CD4-positive, alpha-beta T cell treated with Interleukin-17A for 1 hour (primary cell): ENCODE measurements around the gene SCAPER.
"Not testable (repeated sequence)": the region's sequence is repeated elsewhere in the genome, so short reads cannot be mapped to it uniquely, and the experiment has no call there.

Experiments used
- DNase-seq: peaks from one replicate; pipeline ENCODE4 v3.0.0-alpha.2; 2020

The SCAPER gene

DNA sequence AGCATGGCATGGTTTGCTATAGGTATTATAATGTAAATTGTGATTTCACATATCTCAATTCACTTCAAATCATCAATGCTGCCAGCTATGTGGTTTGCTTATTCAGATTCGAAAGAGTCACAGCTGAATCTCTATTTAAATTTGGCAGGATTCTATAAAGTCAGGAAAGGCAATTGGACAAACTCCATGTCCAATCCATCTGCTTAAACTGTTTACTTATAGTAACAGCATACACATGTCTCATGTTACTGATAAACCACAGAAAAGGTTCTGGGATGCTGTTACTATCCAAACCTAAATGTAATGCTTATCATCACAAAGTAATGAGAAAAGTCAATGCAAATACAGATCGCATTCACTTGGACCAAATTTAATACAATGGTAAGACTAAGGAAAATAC, 338.9 kb downstream of the SCAPER start:
- DNase-seq: no peak

DNA sequence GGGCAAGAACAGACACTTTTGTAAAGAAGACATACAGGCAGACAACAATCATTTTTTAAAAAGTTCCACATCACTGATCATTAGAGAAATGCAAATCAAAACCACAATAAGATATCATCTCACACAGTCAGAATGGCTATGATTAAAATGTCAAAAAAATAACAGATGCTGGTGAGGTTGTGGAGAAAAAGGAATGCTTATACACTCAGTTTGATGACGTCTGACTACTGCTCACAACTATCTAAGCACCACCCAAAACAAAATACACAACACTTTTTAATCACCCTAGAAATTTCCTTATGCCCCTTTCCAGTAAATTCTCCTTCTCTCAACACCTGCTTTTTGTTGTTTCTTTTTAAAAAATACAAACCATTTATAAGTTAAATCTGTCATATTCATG, 339.8 kb downstream of the SCAPER start:
- DNase-seq: no peak

DNA sequence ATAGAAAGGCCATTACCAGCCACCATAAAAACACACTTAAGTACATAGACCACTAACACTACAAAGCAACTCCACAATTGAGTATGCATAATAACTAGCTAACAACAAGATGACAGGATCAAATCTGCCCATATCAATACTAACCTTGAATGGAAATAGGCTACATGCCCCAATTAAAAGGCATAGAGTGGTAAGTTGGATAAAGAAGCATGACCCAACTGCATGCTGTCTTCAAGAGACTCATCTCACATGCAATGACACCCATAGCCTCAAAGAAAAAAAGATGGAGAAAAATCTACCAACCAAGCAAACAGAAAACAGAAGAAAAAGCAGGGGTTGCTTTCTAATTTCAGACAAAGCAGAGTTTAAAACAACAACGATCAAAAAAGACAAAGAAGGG, 349.9 kb downstream of the SCAPER start:
- DNase-seq: no peak

DNA sequence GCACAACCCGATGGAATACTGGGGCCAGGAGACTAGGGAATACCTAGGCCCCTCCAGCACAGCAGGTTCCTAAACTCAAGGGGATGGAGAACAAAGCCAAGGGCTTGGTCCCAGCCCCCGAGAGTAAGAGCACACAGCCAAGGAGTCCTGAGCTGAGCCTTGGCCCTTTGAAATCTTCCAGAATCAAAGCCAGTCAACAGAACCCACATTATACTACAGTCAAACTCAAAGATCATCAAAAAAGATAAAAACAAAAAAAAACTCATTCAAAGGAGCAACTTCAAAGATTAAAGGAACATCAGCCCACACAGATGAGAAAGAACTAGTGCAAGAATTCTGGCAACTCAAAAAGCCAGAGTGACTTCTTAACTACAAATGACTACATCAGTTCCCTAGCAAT, 351.6 kb downstream of the SCAPER start:
- no peak for DNase-seq

DNA sequence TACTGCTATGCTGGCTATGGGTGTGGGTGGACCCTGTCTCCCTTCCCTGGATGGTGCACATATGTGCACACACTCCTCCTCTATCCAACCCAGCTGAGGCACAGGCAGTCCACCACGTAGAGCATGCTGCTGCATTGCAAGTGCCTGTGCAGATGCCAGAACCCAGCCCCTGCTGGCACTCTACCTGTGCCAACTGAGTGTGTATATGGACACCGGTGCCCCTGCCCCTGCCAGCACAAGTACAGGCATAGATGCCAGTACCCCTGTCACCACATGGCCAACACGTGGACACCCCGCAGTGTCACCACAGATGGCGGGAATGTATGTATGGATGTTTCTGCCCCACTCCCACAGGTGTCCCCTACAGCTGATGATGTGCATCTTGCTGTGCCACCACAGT, 352.0 kb downstream of the SCAPER start:
- no peak for DNase-seq

DNA sequence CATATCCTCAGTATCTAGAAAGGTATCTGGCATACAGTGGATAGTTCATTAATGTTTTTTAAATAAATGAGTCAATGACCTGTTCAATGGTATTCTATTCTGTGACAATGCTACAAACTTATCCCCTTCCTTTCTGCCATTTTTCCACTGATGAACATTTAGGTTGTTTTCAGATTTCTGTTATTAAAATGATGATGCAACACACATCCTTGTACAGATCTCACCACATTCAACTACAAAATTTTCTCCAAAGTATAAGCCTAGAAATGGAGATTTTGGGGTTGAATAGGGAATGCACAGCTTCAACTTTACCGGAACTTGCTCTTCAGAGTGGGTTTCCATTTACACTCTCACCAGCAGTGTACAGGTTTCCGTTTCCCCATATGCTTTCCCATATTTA, 358.3 kb downstream of the SCAPER start:
- DNase-seq: no peak

DNA sequence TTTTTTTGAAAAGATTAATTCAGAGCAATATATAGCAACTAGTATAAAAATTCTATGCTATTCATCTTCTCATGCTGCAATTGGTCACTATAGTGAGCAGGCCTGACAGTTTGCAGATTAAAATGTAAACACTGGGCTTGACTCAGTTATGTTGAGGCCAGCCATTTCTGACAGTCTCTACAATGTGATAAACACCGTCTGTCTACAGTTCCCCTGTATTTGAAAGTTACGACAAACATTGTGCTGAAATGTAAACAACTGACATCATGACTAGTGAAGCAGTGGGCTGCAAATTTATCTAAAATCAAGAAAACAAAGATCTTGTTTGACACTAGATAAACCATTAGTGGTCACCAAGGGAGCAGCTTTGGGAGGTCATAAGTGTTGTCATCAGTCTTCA, 371.1 kb downstream of the SCAPER start:
- DNase-seq: no peak

DNA sequence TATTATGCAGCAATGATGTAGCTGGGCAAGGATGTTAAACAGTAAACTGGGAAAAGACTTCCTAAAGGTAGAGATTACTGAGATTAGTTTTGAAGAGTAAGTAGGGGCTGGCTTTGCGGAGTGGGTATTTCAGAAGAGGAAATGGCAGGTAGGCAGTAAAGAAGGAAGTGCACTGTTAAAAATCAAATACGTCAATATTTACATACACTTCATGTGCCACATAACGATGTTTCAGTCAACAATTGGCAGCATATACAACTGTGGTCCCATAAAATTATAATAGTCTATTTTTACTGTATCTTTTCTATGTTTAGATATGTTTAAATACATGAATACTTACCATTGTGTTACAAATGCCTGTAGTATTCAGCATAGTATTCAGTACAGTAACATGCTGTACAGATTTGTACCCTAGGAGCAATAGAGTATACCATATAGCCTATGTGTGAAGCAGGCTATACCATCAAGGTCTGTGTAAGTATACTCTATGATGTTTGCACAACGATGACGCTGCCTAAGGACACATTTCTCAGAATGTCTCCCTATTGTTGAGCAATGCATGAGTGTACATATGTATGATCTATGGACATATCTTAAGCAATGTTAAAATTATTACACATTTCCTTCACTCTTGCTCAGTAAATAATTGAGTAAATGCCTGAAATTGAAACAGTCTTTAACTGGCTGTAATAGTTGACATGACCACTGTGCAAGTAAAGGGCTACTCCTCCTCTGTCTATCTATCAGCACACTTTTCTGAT, 371.9 kb downstream of the SCAPER start:
- peak; percentile 2 for DNase-seq

- no peak for DNase-seq
These were observed 375.2 kb downstream of the SCAPER start for GRCh38 chr15:76529911-76530310.

GRCh38 chr15:76526111-76526510, 379.0 kb downstream of the SCAPER start:
- no peak for DNase-seq

DNA sequence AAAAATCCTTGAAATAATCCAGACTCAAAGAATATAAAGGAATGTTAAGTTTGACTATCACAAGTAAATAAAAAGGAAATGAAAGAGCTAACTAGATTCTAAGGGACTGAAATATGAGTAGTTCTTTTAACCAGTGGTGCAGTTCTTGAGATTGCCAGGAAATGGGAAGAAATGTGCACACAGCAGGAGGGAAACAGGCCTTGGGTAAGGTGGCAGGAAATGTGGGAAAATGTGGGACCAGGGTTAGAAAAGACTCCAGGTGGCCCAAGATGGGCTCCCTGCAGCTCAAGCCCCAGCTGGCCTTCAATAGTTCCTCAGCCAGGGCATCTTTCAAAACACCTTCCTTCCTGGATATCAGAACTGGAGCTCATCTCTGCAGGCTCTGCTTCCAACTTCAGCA, 387.2 kb downstream of the SCAPER start:
- DNase-seq: no peak

DNA sequence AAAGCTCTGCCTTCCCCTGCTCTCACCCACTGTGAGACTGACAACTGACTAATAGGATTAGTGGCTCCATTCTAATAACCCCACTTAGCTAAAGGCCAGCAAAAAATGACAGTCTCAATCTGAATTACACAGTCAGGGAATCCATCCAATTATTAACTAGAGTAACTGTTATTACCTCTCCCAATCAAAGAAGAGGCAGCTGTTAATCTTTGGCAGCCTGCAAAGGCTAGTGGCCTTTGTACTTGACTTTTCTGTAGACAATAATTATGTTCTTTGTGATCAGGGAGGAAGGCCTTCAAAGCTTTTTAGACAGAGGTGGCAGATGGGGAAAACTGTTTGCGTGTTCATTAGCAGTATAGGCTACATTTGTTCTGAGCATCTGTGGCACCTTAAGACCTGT, 390.9 kb downstream of the SCAPER start:
- DNase-seq: no peak

DNA sequence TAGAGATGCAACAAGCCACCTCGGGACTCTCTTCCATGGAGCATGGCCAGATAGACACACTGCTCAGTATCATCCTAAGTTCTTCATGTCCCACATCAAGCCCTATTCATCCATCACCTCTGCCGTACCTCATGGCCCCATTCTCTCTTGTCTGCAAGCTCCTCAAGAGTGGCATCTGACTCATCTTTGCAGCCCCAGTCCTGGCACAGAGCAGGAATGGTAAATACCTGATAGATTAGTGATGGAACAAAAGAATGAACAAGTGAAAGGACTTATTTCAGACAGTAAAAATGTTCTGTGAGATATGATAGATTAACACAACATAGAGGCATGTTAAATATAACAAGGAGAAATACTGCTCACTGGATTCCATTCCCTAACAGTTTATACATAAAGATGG, 392.2 kb downstream of the SCAPER start:
- no peak for DNase-seq

DNA sequence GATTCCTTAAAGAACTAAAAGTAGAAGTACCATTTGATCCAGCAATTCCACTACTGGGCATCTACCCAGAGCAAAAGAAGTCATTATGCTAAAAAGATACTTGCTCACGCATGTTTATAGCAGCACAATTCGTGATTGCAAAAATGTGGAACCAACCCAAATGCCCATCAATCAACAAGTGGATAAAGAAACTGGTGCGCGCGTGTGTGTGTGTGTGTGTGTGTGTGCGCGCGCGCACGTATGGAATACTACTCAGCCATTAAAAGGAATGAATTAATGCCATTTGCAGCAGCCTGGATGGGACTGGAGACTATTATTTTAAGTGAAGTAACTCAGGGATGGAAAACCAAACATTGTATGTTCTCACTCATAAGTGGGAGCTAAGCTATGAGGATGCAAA, 394.5 kb downstream of the SCAPER start:
- DNase-seq: not testable (repeated sequence)

- DNase-seq: no peak
These were observed 401.3 kb downstream of the SCAPER start for GRCh38 chr15:76503804-76504203.

GRCh38 chr15:76503121-76503520, 402.0 kb downstream of the SCAPER start:
- no peak for DNase-seq

DNA sequence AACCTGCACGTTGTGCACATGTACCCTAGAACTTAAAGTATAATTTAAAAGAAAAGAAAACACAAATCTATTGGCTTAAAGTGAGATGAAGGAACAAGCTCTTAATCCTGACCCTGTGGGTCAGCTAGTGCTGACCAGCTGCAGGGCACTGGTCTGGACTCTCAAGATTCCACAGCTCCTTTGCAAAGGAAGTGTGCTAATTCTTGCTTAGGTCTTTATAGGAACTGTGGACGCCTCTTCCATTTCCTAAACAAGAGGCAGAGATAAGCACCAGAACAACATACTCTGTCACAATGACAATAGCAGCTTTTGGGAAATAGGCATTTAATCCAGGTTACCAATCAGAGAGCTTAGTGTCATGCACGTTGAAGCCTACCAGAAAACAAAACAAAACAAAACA, 402.5 kb downstream of the SCAPER start:
- DNase-seq: no peak

DNA sequence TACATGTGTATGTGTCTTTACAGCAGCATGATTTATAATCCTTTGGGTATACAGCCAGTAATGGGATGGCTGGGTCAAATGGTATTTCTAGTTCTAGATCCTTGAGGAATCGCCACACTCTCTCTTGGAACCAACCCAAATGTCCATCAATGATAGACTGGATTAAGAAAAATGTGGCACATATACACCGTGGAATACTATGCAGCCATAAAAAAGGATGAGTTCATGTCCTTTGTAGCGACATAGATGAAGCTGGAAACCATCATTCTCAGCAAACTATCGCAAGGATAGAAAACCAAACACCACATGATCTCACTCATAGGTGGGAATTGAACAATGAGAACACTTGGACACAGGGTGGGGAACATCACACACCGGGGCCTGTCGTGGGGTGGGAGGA, 403.0 kb downstream of the SCAPER start:
- DNase-seq: not testable (repeated sequence)

DNA sequence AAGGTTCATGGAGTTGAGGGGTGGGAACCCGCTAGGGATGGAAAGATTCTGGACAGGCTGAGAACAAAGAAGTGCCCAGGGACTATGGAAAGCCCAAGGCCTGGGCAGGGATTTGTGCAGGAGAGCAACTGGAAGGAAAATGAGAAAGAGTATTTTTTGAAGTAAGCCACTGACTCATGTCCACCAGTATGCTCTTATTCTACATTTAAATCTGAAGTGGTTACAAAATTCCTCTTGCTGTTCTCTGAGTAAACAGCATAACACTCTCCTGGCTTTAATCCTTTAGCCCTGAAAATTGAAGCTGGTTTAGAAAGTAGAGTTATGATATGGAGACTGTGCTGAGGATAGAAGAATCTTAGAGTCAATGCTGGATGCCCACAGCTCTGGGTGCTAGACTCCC, 403.4 kb downstream of the SCAPER start:
- DNase-seq: no peak

DNA sequence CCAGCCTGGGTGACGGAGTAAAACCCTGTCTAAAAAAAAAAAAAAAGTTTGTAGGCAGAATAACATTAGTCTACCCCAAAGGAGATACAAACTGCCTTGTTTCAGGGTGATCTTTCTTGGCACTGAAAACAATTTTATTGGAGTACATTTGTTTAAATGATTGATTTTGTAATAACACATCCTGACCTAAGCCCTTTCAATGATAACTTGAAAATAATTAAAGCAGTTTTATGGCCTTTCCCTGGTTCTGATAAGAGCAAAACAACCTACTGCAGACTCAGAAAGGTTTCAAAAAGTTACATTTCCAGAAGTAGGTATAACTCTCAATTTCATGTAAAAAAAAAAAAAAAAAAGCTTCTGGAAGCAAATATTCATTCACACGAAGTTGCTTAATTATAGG, 404.1 kb downstream of the SCAPER start:
- DNase-seq: no peak

DNA sequence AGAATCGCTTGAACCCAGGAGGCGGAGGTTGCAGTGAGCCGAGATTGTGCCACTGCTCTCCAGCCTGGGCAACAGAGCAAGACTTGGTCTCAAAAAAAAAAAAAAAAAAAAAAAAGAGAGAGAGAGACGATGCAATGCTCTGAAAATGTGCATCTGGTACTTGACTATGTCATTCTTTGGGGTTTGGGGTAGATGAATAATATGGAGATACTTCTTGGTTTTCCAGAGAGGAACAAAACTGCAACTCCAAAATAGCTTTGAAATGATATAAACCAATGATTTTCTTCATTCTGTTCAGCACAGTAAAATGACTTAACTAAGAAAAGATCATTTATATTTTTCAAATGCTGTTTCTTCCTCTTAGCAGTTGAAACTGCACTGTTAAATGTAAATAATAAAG, 409.7 kb downstream of the SCAPER start:
- DNase-seq: no peak

DNA sequence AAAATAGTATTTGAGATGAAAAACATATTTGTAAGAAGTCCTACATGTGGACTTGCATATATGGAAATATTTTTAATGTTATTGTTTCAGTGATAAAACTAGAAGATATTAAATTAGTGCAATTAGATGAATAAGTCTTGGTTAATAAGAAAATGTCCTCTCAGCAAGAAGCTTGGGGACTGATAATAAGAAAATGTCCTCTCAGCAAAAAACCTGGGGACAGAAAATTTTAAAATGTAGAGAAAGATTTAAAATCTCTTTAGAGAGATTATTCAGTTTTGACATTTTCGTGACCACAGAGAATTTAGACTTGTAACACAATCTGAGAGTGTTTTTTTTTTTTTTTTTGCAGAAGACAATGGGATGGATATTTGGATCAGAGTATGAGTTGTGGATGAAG, 412.6 kb downstream of the SCAPER start:
- no peak for DNase-seq

- DNase-seq: no peak
These were observed 421.4 kb downstream of the SCAPER start for GRCh38 chr15:76483752-76484151.

GRCh38 chr15:76483018-76483417, 422.1 kb downstream of the SCAPER start:
- DNase-seq: no peak

- DNase-seq: no peak
These were observed 424.9 kb downstream of the SCAPER start for GRCh38 chr15:76480267-76480666.

GRCh38 chr15:76470691-76471090, 434.4 kb downstream of the SCAPER start:
- DNase-seq: no peak
